GM12891 (cell line): ENCODE results near the gene TRMU.

Source experiments
- POLR2A ChIP-seq: IDR thresholded peaks from 2 replicates; pipeline ENCODE4 v1.6.1; 2011; ENCODE audit warnings: low read depth, low read length, control low read depth
- POLR2AphosphoS5 ChIP-seq: IDR thresholded peaks from 2 replicates; pipeline ENCODE4 v1.6.1; 2011; ENCODE audit warnings: low read depth, low read length, control low read depth
- POU2F2 ChIP-seq: IDR thresholded peaks from 2 replicates; pipeline ENCODE4 v1.6.1; 2011; ENCODE audit warnings: low read depth, mild to moderate bottlenecking, control low read depth, low read length, moderate library complexity
- SPI1 ChIP-seq: IDR thresholded peaks from 2 replicates; pipeline ENCODE4 v1.6.1; 2011; ENCODE audit warnings: low read depth, low read length, control low read depth
- TAF1 ChIP-seq: IDR thresholded peaks from 2 replicates; pipeline ENCODE4 v1.6.1; 2011; ENCODE audit warnings: low read depth, low read length, control low read depth

DNA sequence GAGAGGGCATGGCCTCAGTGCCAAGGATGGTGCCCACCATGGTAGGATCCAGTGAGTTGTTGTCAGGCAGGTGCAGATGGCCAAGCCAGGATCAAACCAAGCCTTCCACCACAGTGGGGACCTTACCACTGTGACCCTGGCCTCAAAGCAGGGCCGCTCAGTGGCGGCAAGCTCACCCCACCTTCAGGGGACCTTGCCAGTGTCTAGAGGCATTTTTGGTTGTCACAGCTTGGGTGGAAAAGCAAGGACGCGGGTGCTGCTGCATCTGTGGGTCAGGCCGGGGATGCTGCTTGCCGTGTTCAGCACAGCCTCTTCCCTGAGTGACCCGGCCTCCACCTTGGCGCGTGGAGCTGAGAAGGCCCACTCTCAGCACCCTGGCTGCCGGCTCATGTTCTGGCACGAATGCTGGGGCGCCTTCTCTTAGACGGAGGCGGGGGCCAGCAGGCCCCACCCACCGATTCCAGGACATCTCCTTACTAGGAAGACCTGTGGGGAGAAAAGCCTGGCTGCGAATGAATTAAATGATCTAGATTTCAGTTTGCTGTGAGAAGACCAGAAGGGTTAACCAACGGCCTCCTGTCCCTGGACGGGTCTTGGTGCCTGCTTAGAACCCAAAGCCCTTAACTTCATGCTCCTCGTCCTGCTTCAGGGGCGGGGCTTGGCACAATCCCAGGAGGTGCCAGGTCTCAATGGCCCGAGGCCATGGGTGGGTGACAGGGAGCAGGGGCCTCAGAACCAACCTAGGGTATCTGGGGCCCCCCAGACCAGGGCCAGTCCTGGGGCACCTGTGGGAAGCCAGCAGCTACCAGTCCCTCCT lies 18.9 kb downstream of the TRMU start:
- TF ChIP-seq POLR2A (no peak), POLR2AphosphoS5 (no peak), SPI1 (no peak), POU2F2 (no peak), TAF1 (no peak)
